GM19397 (cell line): Measurements from ENCODE around the gene NANOS1.
A peak's percentile ranks its signal among the peaks of the same experiment; 100 is the strongest.

Source experiments
- ATAC-seq: cut with Tn5 transposase; IDR thresholded peaks from one replicate; pipeline ENCODE4 v1.9.1; 2021; ENCODE audit warnings: mild to moderate bottlenecking, moderate library complexity; ENCODE audit not compliant: unreplicated experiment

The NANOS1 gene

GRCh38 chr10:119055472-119055871, 26.0 kb downstream of the NANOS1 start:
- no peak for ATAC-seq

GRCh38 chr10:119058010-119058409, 28.5 kb downstream of the NANOS1 start:
- ATAC-seq = no peak

- no peak for ATAC-seq
These were observed 30.0 kb downstream of the NANOS1 start for GRCh38 chr10:119059557-119059956.

GRCh38 chr10:119060107-119060506, 30.6 kb downstream of the NANOS1 start:
- ATAC-seq = no peak

GRCh38 chr10:119061352-119061751, 31.8 kb downstream of the NANOS1 start:
- no peak for ATAC-seq

- no peak for ATAC-seq
These were observed 32.4 kb downstream of the NANOS1 start for GRCh38 chr10:119061926-119062325.

- no peak for ATAC-seq
These were observed 41.1 kb downstream of the NANOS1 start for GRCh38 chr10:119070395-119071165.

- ATAC-seq = no peak
These were observed 44.1 kb downstream of the NANOS1 start for GRCh38 chr10:119073584-119073983.

- no peak for ATAC-seq
These were observed 49.1 kb downstream of the NANOS1 start for GRCh38 chr10:119078422-119079179.

GRCh38 chr10:119079599-119080520, 50.3 kb downstream of the NANOS1 start:
- ATAC-seq = peak; percentile 58

- peak; percentile 83 for ATAC-seq
These were observed 51.2 kb downstream of the NANOS1 start, which contains the start of gene EIF3A for GRCh38 chr10:119080521-119081259. EIF3A (minus strand) TSS chr10:119080817; CDS start chr10:119080676, 141 bp downstream.
